CD4-positive, alpha-beta memory T cell (primary cell): ENCODE data around the gene SMPDL3A. TPM values are rescaled to one million over a fixed set of nuclear protein-coding genes. Genes with fewer than 3 reads are reported as not detected.
"Not testable (repeated sequence)": the region's sequence is repeated elsewhere in the genome, so short reads cannot be mapped to it uniquely, and the experiment has no call there.

Source experiments
- CTCF ChIA-PET: fragments of 350-600 bp; sonication (Branson Sonifier 250); formaldehyde crosslinking; loops from one replicate; lab custom pipeline; 2021; ENCODE audit warnings: inconsistent platforms; ENCODE audit not compliant: partially characterized antibody; lab: Charles Lee
- POLR2A ChIA-PET: fragments of 350-600 bp; sonication (Branson Sonifier 250); formaldehyde crosslinking; loops from one replicate; lab custom pipeline; 2021; ENCODE audit not compliant: partially characterized antibody; lab: Charles Lee
- DNase-seq, 5 donors: peaks; one replicate each; pipeline versions ENCODE4 v3.0.0 to v3.0.0-alpha.2; 2020 to 2022; ENCODE audit warnings: mixed read lengths in 1 of 5
- H3K27ac ChIP-seq: one replicate; pipeline ENCODE4 v1.7.0; 2013; ENCODE audit warnings: low read depth, low read length
- H3K27me3 ChIP-seq: 2 replicates; pipeline ENCODE4 v1.7.0; 2013; ENCODE audit warnings: mild to moderate bottlenecking, low read length, moderate library complexity; ENCODE audit not compliant: insufficient read depth
- H3K36me3 ChIP-seq: 2 replicates; pipeline ENCODE4 v1.7.0; 2013; ENCODE audit warnings: mild to moderate bottlenecking, low read length, moderate library complexity; ENCODE audit not compliant: insufficient read depth
- H3K4me1 ChIP-seq: 2 replicates; pipeline ENCODE4 v1.7.0; 2013; ENCODE audit warnings: mild to moderate bottlenecking, low read length, moderate library complexity; ENCODE audit not compliant: insufficient read depth
- H3K4me3 ChIP-seq, 2 donors: one replicate each; pipeline ENCODE4 v1.7.0; 2013; ENCODE audit warnings: low read length in 2 of 2, mild to moderate bottlenecking in 1 of 2
- H3K9me3 ChIP-seq, 2 donors: one replicate each; pipeline ENCODE4 v1.7.0; 2013; ENCODE audit warnings: low read length in 2 of 2, control low read depth in 1 of 2; ENCODE audit not compliant: control insufficient read depth in 1 of 2
- H3K27ac Mint-ChIP-seq, 7 donors: one replicate each; pipeline ENCODE4 v1.8.0; 2020 to 2021; ENCODE audit warnings: mixed read lengths in 7 of 7, mild to moderate bottlenecking in 6 of 7, inconsistent platforms in 3 of 7, moderate library complexity in 3 of 7
- H3K27me3 Mint-ChIP-seq, 2 donors: one replicate each; pipeline ENCODE4 v1.8.0; 2020 to 2021; ENCODE audit warnings: mixed read lengths in 2 of 2
- H3K36me3 Mint-ChIP-seq, 2 donors: one replicate each; pipeline ENCODE4 v1.8.0; 2020 to 2021; ENCODE audit warnings: mixed read lengths in 2 of 2, inconsistent platforms in 1 of 2, mild to moderate bottlenecking in 1 of 2
- H3K4me1 Mint-ChIP-seq, 4 donors: one replicate each; pipeline ENCODE4 v1.8.0; 2020 to 2021; ENCODE audit warnings: mixed read lengths in 4 of 4, mild to moderate bottlenecking in 1 of 4
- H3K4me3 Mint-ChIP-seq, 8 donors: one replicate each; pipeline ENCODE4 v1.8.0; 2020 to 2021; ENCODE audit warnings: mixed read lengths in 8 of 8, mild to moderate bottlenecking in 7 of 8, moderate library complexity in 6 of 8, inconsistent platforms in 3 of 8
- H3K9me3 Mint-ChIP-seq, 8 donors: one replicate each; pipeline ENCODE4 v1.8.0; 2020 to 2021; ENCODE audit warnings: mixed read lengths in 8 of 8, mild to moderate bottlenecking in 5 of 8, inconsistent platforms in 3 of 8, moderate library complexity in 1 of 8
- intact Hi-C: fragments of 100-400 bp; cut with micrococcal nuclease; formaldehyde crosslinking; loops from one replicate; pipeline ENCODE4 v1.15.1; 2023
- polyA plus RNA-seq, 2 donors: library from polyadenylated mRNA; unstranded; fragments of 300-500 nt; fragmentation: Illumina TruSeq; gene quantifications; one replicate each; pipeline ENCODE4 v1.2.3, GENCODE V29; 2021
- total RNA-seq, 2 experiments: library from RNA; stranded (reverse); gene quantifications; one replicate each; pipeline ENCODE4 v1.2.3, GENCODE V29; 2021

SMPDL3A gene
- total and polyA plus RNA-seq, 4 experiments from 2014 or later = not detected

DNA sequence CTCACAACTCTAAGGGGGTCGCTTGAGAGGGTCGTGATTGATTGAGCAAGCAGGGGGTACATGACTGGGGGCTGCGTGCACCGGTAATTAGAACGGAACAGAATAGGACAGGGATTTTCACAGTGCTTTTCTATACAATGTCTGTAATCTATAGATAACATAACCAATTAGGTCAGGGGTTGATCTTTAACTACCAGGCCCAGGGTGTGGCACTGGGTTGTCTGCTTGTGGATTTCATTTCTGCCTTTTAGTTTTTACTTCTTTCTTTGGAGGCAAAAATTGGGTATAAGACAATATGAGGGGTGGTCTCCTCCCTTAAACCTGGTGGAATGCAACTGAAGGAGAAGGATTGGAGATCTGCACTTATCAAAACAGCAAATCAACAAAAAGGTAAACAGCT is 40.1 kb upstream of the SMPDL3A start:
- CTCF ChIA-PET, POLR2A ChIA-PET, DNase-seq, H3K4me3 ChIP-seq, H3K4me3 Mint-ChIP-seq, intact Hi-C loops, H3K27me3 ChIP-seq, H3K9me3 ChIP-seq, H3K9me3 Mint-ChIP-seq, H3K4me1 ChIP-seq, H3K27ac ChIP-seq, H3K36me3 Mint-ChIP-seq, H3K36me3 ChIP-seq, H3K27me3 Mint-ChIP-seq, H3K27ac Mint-ChIP-seq: not testable (repeated sequence)
- H3K4me1 Mint-ChIP-seq = peaks cover 6 to 12% (median 9%) of the 10 kb centered on the region in 4 donors

DNA sequence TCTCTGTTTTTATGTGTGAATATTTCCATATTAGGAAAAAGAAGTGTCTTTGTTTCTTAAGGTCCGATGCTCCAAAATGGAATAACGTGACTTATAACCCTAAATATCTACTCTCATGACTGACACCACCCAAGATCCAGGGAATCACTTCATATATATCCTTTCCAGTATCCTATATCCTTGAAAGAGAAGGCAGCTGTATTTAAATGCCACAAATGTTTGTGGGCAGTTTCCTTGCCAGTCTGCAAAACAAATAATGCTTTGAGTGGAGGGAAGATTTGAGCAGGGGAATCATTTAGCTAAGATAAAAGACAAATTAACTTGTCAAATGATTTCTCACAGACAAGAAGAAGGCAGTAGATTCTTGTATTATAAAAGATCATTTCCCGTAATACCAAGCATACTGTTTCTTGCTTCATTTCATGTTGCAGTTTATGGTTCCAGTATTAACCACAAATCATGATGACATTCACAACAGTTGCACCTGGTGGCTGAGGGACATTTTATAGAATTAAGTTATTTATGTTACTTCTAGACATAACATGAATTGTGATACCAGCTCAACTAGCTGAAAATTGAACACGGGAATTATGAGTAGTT is 39.5 kb upstream of the SMPDL3A start:
- H3K4me3 ChIP-seq = no peak overlapping the region
- no peaks in the 10 kb centered on the region for H3K27me3 ChIP-seq
- Mint-ChIP-seq H3K9me3 (peaks cover 0 to 5% (median 2%) of the 10 kb centered on the region in 8 donors), H3K27ac (no peak overlapping the region), H3K27me3 (peaks cover 0 to 2% of the 10 kb centered on the region in 2 donors), H3K36me3 (no peaks in the 10 kb centered on the region), H3K4me1 (peaks cover 6 to 16% (median 10%) of the 10 kb centered on the region in 4 donors), H3K4me3 (no peak overlapping the region)
- H3K36me3 ChIP-seq = no peaks in the 10 kb centered on the region
- intact Hi-C loops = no loop called here
- POLR2A ChIA-PET = no interaction called here
- peaks cover 9% of the 10 kb centered on the region for H3K4me1 ChIP-seq
- CTCF ChIA-PET = no interaction called here
- no peak overlapping the region for H3K27ac ChIP-seq
- DNase-seq = no peak
- no peaks in the 10 kb centered on the region for H3K9me3 ChIP-seq

DNA sequence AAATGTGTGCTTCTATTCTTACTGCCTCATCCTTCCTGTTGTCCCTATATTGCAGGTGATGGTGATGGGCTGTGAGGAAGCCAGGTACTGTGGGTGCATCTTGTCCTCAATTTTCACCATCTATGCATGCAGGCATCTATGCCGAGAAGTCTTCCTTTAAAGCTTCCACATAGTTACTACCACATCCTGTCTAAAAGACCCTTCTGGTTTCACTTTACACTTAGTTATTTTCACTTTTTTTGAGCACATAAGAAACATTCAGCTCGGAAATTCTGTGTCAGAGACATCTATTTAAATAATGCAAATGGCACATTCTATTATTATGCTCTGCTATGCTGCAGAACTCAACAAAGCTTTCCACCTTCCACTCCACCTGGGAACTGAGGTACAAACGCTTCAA is 37.7 kb upstream of the SMPDL3A start:
- H3K27ac Mint-ChIP-seq = peak overlapping the region in 2 of 7 donors; percentile 29 to 69
- H3K9me3 Mint-ChIP-seq = peaks cover 0 to 5% (median 2%) of the 10 kb centered on the region in 8 donors
- H3K4me3 Mint-ChIP-seq = peak overlapping the region in 7 of 8 donors; percentile 7 to 68 (median 37)
- H3K27me3 Mint-ChIP-seq = peaks cover 0 to 2% of the 10 kb centered on the region in 2 donors
- POLR2A ChIA-PET = no interaction called here
- intact Hi-C loops = no loop called here
- Histone ChIP-seq H3K27ac (no peak overlapping the region), H3K27me3 (no peaks in the 10 kb centered on the region), H3K4me3 (no peak overlapping the region), H3K36me3 (no peaks in the 10 kb centered on the region), H3K9me3 (no peaks in the 10 kb centered on the region), H3K4me1 (peaks cover 9% of the 10 kb centered on the region)
- peaks cover 6 to 17% (median 10%) of the 10 kb centered on the region in 4 donors for H3K4me1 Mint-ChIP-seq
- peak in 1 of 5 donors; percentile 2 for DNase-seq
- H3K36me3 Mint-ChIP-seq = no peaks in the 10 kb centered on the region
- CTCF ChIA-PET = no interaction called here

DNA sequence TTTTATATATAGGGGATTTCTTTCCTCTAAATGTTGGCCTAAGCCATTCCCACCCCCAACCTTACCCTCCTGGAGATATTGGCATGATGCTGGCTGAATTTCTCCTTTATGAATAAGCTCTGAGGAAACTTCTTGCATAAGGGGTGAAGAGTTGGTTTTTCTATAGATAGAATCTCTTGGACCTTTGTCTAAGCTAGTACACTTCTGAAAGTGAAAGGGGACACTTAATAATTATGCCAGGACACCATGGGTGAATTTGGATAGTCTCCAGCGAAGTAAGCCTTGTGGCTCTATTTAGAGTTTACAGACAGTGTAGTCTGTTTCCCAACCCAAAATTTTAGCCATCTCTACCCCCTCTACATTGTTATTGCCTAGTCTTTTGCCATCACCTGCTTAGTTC is 36.6 kb upstream of the SMPDL3A start:
- no peaks in the 10 kb centered on the region for H3K36me3 Mint-ChIP-seq
- H3K9me3 Mint-ChIP-seq = peaks cover 0 to 6% (median under 1%) of the 10 kb centered on the region in 8 donors
- no peak for DNase-seq
- peaks cover 6 to 17% (median 10%) of the 10 kb centered on the region in 4 donors for H3K4me1 Mint-ChIP-seq
- Histone ChIP-seq H3K27ac (no peak overlapping the region), H3K36me3 (no peaks in the 10 kb centered on the region), H3K27me3 (no peaks in the 10 kb centered on the region), H3K9me3 (no peaks in the 10 kb centered on the region), H3K4me1 (peaks cover 9% of the 10 kb centered on the region), H3K4me3 (no peak overlapping the region)
- intact Hi-C loops = no loop called here
- no peak overlapping the region for H3K4me3 Mint-ChIP-seq
- H3K27ac Mint-ChIP-seq = no peak overlapping the region
- ChIA-PET POLR2A (no interaction called here), CTCF (no interaction called here)
- H3K27me3 Mint-ChIP-seq = peaks cover 0 to 2% of the 10 kb centered on the region in 2 donors

DNA sequence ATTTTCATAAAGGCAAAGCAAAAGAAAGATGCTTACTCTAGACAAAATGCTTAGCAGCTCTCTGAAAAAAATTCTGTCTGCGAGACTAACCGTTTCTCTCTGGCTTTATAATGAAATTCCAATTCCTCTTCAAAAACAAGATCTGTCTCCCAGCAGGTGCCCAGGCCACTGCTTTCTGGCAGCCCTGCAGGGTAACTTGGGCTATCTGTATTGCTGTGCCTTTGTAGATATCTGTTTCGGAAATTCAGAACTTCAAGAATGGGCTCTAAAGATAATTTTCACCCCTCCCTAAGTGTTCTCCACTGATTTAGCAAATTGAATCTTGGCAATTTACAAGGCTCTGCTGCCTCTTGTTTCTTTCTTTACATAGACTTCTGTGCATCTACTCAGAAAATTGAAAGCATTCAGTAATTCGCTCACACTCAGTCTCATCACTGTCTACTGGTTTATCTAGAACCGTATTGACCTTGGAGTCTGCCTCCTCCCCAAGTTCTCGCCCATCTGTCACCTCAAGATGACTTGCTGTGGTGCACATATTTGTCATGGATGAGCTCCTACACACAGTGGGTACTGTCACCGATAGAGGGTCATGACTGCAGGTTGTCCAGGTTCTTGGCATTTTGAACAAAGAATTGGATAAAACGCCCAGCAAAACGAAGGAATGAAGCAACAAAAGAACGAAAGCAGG is 35.9 kb upstream of the SMPDL3A start:
- Histone ChIP-seq H3K4me3 (no peak overlapping the region), H3K27ac (no peak overlapping the region), H3K4me1 (peaks cover 9% of the 10 kb centered on the region), H3K9me3 (no peaks in the 10 kb centered on the region), H3K36me3 (no peaks in the 10 kb centered on the region), H3K27me3 (no peaks in the 10 kb centered on the region)
- no peak for DNase-seq
- peaks cover 6 to 17% (median 10%) of the 10 kb centered on the region in 4 donors for H3K4me1 Mint-ChIP-seq
- peaks cover 0 to 2% of the 10 kb centered on the region in 2 donors for H3K27me3 Mint-ChIP-seq
- CTCF ChIA-PET = no interaction called here
- H3K36me3 Mint-ChIP-seq = no peaks in the 10 kb centered on the region
- POLR2A ChIA-PET = no interaction called here
- intact Hi-C loops = no loop called here
- peaks cover 0 to 5% (median under 1%) of the 10 kb centered on the region in 8 donors for H3K9me3 Mint-ChIP-seq
- H3K27ac Mint-ChIP-seq = no peak overlapping the region
- no peak overlapping the region for H3K4me3 Mint-ChIP-seq

DNA sequence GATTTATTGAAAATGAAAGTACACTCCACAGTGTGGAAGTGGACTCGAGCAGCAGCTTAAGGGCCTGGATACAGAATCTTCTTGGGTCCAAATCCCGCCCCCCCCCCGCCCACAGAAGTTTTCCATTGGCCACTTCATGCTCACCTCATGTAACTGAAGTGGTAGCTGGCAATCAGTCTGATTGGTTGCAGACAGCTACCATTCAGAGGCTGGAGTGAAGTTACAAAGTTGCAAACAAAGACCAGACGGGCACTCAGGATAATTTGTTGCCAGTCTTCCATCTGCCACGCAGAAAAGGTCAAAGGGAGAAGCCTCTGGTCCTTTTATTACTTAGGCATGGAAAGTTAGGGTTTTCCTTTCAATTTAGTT is 35.4 kb upstream of the SMPDL3A start:
- Mint-ChIP-seq H3K4me1 (peaks cover 6 to 17% (median 10%) of the 10 kb centered on the region in 4 donors), H3K4me3 (no peak overlapping the region), H3K36me3 (no peaks in the 10 kb centered on the region), H3K9me3 (peaks cover 0 to 5% (median 0%) of the 10 kb centered on the region in 8 donors), H3K27me3 (peaks cover 0 to 2% of the 10 kb centered on the region in 2 donors), H3K27ac (no peak overlapping the region)
- H3K27ac ChIP-seq = no peak overlapping the region
- peaks cover 9% of the 10 kb centered on the region for H3K4me1 ChIP-seq
- CTCF ChIA-PET = no interaction called here
- no peaks in the 10 kb centered on the region for H3K9me3 ChIP-seq
- POLR2A ChIA-PET = no interaction called here
- H3K27me3 ChIP-seq = no peaks in the 10 kb centered on the region
- no peaks in the 10 kb centered on the region for H3K36me3 ChIP-seq
- H3K4me3 ChIP-seq = no peak overlapping the region
- intact Hi-C loops = no loop called here
- no peak for DNase-seq

DNA sequence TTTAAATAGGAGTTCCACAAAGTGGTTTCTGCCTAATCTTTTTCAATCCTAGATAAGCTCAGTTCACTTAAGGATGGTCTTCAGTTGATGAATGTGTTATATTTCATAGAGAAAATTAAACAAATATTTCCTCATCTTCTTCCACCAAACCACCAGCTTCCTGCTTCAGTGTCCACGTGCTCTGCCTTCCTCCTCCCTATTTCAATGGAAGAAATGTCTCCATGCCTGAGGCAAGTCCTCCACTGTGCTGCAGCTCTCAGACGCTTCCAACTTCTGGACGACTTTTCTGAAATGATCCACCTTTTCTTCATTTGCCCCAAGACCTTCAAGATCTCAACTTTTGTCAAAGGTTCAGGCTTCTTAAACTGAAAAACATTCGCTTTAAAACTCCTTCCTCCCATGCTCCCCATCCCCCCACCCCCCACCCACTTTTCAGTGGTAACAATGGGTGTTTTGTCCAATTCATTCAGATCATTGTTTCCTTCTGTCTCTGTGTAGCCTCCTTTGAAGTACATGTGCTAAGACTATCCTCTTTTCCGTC is 34.8 kb upstream of the SMPDL3A start:
- DNase-seq = no peak
- POLR2A ChIA-PET = no interaction called here
- Histone ChIP-seq H3K27ac (no peak overlapping the region), H3K36me3 (no peaks in the 10 kb centered on the region), H3K27me3 (no peaks in the 10 kb centered on the region), H3K9me3 (no peaks in the 10 kb centered on the region), H3K4me1 (peaks cover 9% of the 10 kb centered on the region), H3K4me3 (no peak overlapping the region)
- intact Hi-C loops = no loop called here
- Mint-ChIP-seq H3K27ac (no peak overlapping the region), H3K4me1 (peaks cover 6 to 17% (median 10%) of the 10 kb centered on the region in 4 donors), H3K9me3 (peaks cover 0 to 5% (median 0%) of the 10 kb centered on the region in 8 donors), H3K27me3 (peaks cover 0 to 3% of the 10 kb centered on the region in 2 donors), H3K4me3 (peak overlapping the region in 1 of 8 donors; percentile 13), H3K36me3 (no peaks in the 10 kb centered on the region)
- CTCF ChIA-PET = no interaction called here
